GM21723 (cell line): Measurements from ENCODE around the gene CPXM2.

Experiments used
- ATAC-seq: cut with Tn5 transposase; IDR thresholded peaks from one replicate; pipeline ENCODE4 v1.9.1; 2021; ENCODE audit warnings: mild to moderate bottlenecking, moderate library complexity; ENCODE audit not compliant: unreplicated experiment

CPXM2 gene

GRCh38 chr10:123852411-123852951 is 39.1 kb downstream of the CPXM2 start:
- ATAC-seq = no peak

DNA sequence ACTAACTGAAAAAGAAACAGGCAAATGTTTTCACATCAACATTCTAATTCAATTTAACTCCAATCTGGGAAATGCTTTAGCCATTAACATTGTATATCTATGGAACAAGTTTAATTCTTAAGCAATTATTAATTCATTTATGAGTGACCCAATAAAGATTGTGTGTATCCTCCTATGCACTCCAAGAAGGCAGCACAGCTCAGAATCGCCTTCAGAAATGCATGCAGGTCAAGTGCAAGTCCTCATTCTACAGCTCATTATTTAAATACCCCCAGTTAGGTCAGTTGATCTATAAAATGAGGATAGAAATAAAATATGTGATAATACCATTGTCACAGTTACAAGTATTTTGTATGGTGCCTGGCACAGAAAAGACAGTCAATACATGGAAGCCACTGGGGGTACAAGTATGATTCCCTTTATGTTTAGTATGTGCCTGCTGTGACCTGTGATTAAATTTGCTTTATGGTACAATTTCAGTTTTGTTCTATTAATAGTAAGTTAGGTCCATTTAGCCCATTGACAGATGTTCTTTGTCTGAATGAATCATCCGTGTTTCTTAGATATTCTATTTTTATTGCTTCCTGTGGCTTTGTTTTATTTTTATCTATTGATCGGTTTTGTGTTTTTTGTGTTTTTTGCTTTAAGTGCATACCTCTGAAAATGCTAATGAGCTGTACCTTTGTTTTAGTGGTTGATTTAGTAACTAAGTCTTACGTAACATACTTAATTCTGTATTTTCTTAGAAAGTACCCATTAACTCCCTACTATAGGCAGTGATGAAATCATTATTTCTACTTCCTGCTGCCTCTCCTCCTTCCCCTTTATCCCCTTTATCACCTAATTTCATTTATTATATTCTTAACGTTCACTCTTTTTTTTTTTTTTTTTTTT is 42.8 kb downstream of the CPXM2 start:
- peak; percentile 83 for ATAC-seq

DNA sequence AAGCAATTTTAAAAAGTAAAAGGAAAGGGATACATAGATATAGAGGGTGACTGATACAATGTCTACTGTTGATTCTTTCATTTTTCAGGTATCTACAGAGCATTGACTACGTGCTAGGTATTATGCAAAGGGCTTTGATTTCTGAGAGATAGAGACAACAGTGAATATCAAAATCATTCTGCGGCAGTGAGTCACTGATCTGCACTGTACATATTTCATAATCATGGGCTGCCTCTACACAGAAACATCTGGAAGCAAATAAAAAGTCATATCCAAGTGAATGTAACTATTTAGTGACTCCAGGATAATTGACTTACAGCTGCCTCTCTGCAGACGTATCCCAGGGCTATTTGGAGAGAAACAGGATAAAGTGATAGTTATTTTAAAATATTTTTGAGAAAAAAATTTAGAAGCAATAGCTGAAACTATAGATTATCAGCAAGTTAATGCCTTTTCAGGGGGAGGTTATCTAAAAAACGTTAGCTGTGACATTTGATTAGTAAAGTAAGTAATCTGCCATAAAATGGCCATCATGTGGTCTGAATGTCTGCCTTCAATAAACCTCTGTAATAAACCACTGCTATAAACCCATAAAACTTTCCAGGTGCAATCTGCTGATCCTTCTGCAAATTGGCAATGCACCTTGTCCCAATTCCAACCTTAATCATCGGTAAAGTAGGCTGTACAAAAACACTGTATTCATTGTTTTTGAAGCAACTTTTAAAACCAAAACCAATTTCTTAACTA is 43.7 kb downstream of the CPXM2 start:
- ATAC-seq = no peak

DNA sequence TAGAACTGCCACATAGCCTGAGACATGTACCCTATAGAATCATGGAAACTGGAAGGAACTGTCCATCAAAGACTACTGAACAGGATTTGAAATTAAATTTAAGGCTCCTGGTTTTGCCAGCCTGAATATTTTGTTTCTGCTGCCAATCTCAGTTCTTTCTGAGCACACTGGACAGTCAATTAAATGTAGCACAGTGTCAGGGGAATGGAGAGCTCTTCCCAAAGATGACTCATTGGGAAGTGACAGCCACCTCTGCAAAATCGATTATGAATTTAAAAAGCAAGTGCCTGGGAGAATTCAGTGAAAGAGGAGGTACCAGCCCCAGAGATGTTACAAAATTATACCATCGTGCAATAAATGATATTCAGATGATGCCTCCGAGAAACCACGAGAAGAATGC is 47.8 kb downstream of the CPXM2 start:
- no peak for ATAC-seq

DNA sequence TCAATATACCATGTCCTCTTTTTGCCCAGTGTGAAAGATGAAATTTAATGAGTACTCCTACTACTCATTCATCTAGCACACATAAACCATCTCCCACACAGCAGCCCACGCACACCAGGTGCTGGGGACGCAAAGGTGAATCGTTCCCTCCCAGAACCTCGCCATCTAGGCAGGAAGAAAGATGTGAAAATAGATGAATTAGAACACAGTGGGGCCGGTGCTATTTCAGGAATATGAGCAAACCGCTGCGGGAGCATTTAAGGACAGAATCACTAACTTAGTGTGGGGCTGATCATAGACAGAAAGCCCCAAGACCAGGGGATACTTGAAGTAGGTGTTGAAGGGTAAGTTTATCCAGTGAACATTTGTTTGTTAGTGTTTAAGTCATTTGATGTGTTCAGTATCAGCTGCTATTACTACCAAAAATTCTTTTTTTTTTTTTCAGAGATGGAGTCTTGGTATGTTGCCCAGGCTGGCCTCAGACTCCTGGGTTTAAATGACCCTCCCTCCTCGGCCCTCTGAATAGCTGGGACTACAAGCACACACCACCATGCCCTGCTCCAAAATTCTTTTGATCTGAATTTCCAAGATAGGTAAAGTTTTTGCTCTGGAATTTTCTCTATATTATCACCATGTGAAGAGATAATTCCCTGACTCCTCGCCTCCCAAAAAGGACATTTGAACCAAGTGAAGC is 48.8 kb downstream of the CPXM2 start:
- ATAC-seq = no peak

DNA sequence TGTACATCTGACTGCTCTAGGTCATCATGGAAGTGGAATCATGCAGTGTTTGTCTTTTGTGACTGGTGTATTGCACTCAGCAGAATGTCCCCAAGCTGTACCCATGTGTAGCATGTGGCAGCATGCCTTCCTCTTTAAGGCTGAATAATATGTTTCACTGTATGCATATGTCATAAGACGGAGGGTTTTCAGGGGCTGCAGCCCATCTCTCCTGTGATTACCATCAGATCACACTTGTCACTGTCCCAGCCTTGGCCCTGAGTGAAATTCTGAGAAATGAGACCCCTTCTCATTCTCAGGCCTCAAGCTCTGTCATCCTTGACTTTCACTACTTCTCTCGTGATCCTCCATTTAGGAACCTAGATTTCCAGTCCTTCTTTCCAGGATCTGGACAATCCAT is 50.0 kb downstream of the CPXM2 start:
- no peak for ATAC-seq

GRCh38 chr10:123841115-123841514 is 50.5 kb downstream of the CPXM2 start:
- ATAC-seq = no peak

DNA sequence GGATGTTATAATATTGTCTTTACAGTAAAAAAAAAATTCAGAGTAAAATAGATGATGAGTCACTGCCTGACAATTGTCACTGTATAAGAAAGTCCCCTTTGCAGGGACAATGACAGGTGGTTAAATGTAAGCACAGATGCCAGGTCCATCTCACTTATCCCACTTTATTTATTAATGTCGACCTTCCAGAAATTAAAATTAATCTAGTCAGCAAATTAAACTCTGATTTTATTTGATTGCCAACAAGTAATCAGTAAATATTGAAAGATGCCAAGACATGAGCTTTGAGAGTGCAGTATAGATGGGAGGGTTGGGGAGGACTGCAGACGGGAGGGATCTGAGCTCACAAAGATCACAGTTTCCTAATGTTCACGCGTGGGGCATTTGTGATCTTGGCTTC is 50.9 kb downstream of the CPXM2 start:
- no peak for ATAC-seq

DNA sequence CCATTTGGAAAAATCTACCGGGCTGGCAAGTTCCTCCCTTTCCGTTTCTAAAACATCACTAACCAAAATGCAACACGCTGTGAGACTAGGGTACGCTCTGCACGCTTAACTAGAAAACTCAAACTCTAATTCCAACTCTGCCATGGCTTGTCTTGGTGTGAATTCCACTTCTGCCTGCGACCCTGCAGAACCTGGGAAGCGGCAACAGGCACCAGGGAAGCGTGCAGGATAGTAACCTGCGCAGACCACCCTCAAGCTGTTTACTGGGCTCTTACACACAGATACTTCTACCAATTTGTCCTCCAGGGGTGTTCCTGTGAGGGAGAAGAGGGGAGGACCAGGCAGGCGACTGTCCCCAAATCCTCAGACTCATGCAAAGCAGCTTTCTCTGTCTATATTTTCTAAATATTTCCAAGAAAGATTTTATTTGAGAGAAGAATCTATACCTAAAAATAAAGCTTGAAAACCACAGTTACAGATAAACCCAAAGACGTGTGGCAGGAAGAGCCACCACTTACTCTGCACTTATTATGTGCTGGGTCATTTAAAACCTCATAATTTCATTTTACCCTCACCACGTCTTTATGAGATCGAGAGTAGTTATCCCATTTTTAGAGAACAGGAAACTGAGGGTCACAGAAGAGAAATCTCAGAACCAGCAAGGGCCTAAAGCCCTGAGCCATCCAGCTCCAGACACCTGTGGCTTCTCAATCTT is 52.9 kb downstream of the CPXM2 start:
- no peak for ATAC-seq

GRCh38 chr10:123837756-123838155 is 53.9 kb downstream of the CPXM2 start:
- ATAC-seq = no peak

DNA sequence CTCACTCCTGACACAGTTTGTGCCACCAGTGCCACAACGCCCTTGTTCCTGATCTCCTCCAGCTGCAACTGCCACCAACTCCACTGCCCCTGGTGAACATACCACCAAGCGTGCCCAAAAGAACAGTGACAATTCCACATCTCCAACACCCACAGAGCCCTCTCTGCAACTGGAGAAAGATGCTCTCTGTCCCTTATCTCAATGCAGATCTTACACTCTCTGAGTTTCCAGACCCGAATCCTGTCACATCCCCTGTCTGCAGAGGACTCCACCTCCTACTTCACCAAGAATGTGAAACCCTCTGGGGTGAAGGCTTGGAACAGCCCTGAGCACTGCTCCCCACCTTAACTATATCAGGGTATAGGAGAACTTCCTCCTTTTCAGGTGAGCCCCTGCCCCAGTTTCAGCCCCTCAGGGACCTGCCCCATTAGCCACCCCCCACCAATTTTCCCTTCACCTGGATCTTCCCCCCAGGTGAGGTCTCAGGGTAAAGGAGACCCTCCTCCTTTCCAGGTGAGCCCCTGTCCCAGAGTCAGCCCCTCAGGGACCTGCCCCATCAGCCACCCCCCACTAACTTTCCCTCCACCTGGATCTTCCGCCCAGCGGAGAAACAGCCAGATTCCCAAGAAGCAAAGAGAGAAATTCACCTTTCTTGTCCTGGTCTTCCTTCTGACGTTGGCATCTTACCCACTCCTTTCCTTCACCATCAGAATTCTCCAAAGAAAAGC is 55.0 kb downstream of the CPXM2 start:
- no peak for ATAC-seq

GRCh38 chr10:123835575-123835974 is 56.0 kb downstream of the CPXM2 start:
- ATAC-seq = peak; percentile 90

- no peak for ATAC-seq
These were observed 58.3 kb downstream of the CPXM2 start for GRCh38 chr10:123833170-123833850.

DNA sequence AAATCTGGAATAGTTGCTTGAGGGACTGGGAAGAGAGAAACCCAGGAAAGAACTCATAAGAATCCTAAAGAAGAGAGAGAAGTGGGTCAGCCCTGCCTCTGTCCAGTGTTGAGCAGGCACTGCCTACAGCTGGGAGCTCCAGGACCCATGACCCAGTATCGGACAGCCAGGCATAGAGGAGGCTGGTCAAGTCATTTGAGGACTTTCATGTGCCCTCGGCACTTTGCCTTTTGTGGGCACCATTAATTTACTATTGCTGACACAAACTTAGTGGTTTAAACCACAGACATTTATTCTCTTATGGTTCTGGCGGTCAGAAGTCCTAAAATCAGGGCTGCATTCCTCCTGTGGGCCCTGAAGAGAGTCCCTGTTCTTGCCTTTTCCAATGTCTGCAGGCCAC is 60.3 kb downstream of the CPXM2 start:
- no peak for ATAC-seq

DNA sequence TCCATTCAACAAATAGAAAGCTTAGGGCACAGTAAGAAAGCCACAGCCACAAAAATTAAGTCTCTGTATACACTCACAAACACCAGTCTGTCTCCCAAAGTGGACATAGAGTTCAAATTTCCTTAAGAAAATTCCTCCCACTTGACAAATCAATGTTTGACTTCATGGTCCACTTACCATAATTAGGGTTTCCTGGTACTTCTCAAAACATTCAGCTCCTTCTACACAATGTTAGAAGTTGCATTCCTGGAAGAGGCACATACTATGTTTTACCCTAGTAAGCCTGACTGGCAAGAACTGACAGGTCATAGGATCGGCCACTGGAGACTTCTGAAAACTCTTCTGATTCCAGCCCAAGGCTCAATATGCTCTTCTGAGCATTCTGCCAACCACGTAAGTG is 70.5 kb downstream of the CPXM2 start:
- ATAC-seq = no peak

- no peak for ATAC-seq
These were observed 82.0 kb downstream of the CPXM2 start for GRCh38 chr10:123809632-123810031.

- ATAC-seq = no peak
These were observed 82.7 kb downstream of the CPXM2 start for GRCh38 chr10:123808906-123809305.

GRCh38 chr10:123808286-123808685 is 83.3 kb downstream of the CPXM2 start:
- no peak for ATAC-seq

- no peak for ATAC-seq
These were observed 84.1 kb downstream of the CPXM2 start for GRCh38 chr10:123807444-123808035.
